GM12878 (cell line): Measurements from ENCODE around the gene YTHDF2. TPM values are rescaled to one million over a fixed set of nuclear protein-coding genes. Genes with fewer than 3 reads are reported as not detected.
A peak's percentile ranks its signal among the peaks of the same experiment; 100 is the strongest.
"Not testable (repeated sequence)": the region's sequence is repeated elsewhere in the genome, so short reads cannot be mapped to it uniquely, and the experiment has no call there.

Source experiments
- ATAC-seq: fragments of 200-7000 bp; cut with Tn5 transposase; 3 replicates; pipeline ENCODE4 v1.9.1; 2020; ENCODE audit warnings: mild to moderate bottlenecking, moderate library complexity
- BruUV-seq: library from RNA; stranded (reverse); fragments of 400-500 nt; replicated peaks from 2 replicates; lab custom pipeline; 2021; lab: Mats Ljungman, UMichigan
- CTCF ChIA-PET: fragments of 300-600 bp; sonication (Branson Sonifier 250); formaldehyde crosslinking; extraction: SDS; loops from one replicate; lab custom pipeline; 2021; ENCODE audit warnings: inconsistent platforms; lab: Yijun Ruan, JAX
- POLR2A ChIA-PET: fragments of 350-600 bp; formaldehyde crosslinking; extraction: SDS; loops from one replicate; lab custom pipeline; 2021; ENCODE audit warnings: inconsistent platforms; lab: Charles Lee
- RAD21 ChIA-PET: fragments of 300-600 bp; sonication (Branson Sonifier 250); formaldehyde crosslinking; loops from one replicate; lab custom pipeline; 2023; ENCODE audit warnings: antibody characterized with exemption; ENCODE audit not compliant: unreplicated experiment; lab: Charles Lee
- SMC1A ChIA-PET: fragments of 300-600 bp; sonication (Branson Sonifier 250); formaldehyde crosslinking; loops from one replicate; lab custom pipeline; 2023; ENCODE audit not compliant: unreplicated experiment, uncharacterized antibody; lab: Charles Lee
- DNase-seq: peaks from one replicate; pipeline ENCODE4 v3.0.0-alpha.2; 2011; ENCODE audit warnings: low read depth, low spot score
- FAIRE-seq: peaks from 3 replicates; lab custom pipeline; 2011; peaks lifted over from hg19 to GRCh38; lab: Jason Lieb, UNC
- H2AFZ ChIP-seq: 2 replicates; pipeline ENCODE4 v1.6.0; 2011; ENCODE audit warnings: low read depth, low read length, control low read depth; ENCODE audit not compliant: control insufficient read depth
- H3K27ac ChIP-seq: 2 replicates; pipeline ENCODE4 v1.5.1; 2011; ENCODE audit warnings: control low read depth; ENCODE audit not compliant: control insufficient read depth, insufficient read depth
- H3K27me3 ChIP-seq, 2 experiments: replicated peaks in 1 of 2; 2 replicates each; pipeline versions ENCODE4 v1.6.0 to v1.6.1; 2011; ENCODE audit warnings: low read length in 1 of 2; ENCODE audit not compliant: control insufficient read depth in 2 of 2, insufficient read depth in 2 of 2
- H3K36me3 ChIP-seq, 2 experiments: 2 replicates each; pipeline ENCODE4 v1.5.1; 2011; ENCODE audit warnings: low read length in 1 of 2; ENCODE audit not compliant: control insufficient read depth in 2 of 2, insufficient read depth in 2 of 2
- H3K4me1 ChIP-seq: 2 replicates; pipeline ENCODE4 v1.6.1; 2011; ENCODE audit warnings: mild to moderate bottlenecking, low read length, moderate library complexity, mixed read lengths; ENCODE audit not compliant: control insufficient read depth, insufficient read depth
- H3K4me2 ChIP-seq: 2 replicates; pipeline ENCODE4 v1.6.0; 2011; ENCODE audit warnings: control low read depth; ENCODE audit not compliant: control insufficient read depth, insufficient read depth
- H3K4me3 ChIP-seq: fragments of 200-600 bp; sonication (generic); 2 replicates; pipeline ENCODE4 v1.5.1; 2016
- H3K79me2 ChIP-seq: 2 replicates; pipeline ENCODE4 v1.6.0; 2011; ENCODE audit warnings: low read length; ENCODE audit not compliant: control insufficient read depth, insufficient read depth
- H3K9ac ChIP-seq: 2 replicates; pipeline ENCODE4 v1.8.0; 2011; ENCODE audit warnings: low read length, control low read depth, mixed read lengths; ENCODE audit not compliant: control insufficient read depth, insufficient read depth
- H3K9me3 ChIP-seq: replicated peaks from 3 replicates; pipeline ENCODE4 v1.5.1; 2011; ENCODE audit warnings: mild to moderate bottlenecking, low read length; ENCODE audit not compliant: control insufficient read depth, insufficient read depth
- H4K20me1 ChIP-seq: 2 replicates; pipeline ENCODE4 v1.6.0; 2011; ENCODE audit not compliant: control insufficient read depth, insufficient read depth
- CEBPB ChIP-seq, 2 experiments: fragments of 150-350 bp in 1 of 2; IDR thresholded peaks; 2 replicates each; pipeline ENCODE4 v1.6.1; 2012 to 2014; ENCODE audit warnings: low read depth in 2 of 2, low read length in 2 of 2, borderline replicate concordance in 1 of 2, inconsistent platforms in 1 of 2
- DPF2 ChIP-seq: fragments of 450-650 bp; IDR thresholded peaks from 2 replicates; pipeline ENCODE4 v1.6.1; 2017; ENCODE audit warnings: mild to moderate bottlenecking
- HDAC6 ChIP-seq: fragments of 200-600 bp; sonication (generic); IDR thresholded peaks from one replicate; pipeline ENCODE4 v1.8.0; 2017; ENCODE audit warnings: antibody characterized with exemption; ENCODE audit not compliant: unreplicated experiment
- NKRF ChIP-seq: fragments of 450-650 bp; conservative IDR thresholded peaks from 2 replicates; pipeline ENCODE4 v1.6.1; 2017; ENCODE audit warnings: mild to moderate bottlenecking, moderate library complexity
- RFX5 ChIP-seq: IDR thresholded peaks from 2 replicates; pipeline ENCODE4 v1.6.1; 2011; ENCODE audit warnings: low read depth, low read length, improper control_type of control experiment
- SMAD5 ChIP-seq: IDR thresholded peaks from 2 replicates; pipeline ENCODE4 v1.6.1; 2016; ENCODE audit warnings: antibody characterized with exemption, low read depth
- SRF ChIP-seq, 2 experiments: IDR thresholded peaks; 2 replicates each; pipeline ENCODE4 v1.6.1; 2011; ENCODE audit warnings: low read depth in 2 of 2, low read length in 2 of 2, mild to moderate bottlenecking in 1 of 2, moderate library complexity in 1 of 2
- ZBTB33 ChIP-seq: fragments of 450-650 bp; IDR thresholded peaks from 2 replicates; pipeline ENCODE4 v1.6.1; 2017; ENCODE audit warnings: mild to moderate bottlenecking
- ZNF217 ChIP-seq: fragments of 450-650 bp; IDR thresholded peaks from 2 replicates; pipeline ENCODE4 v1.6.1; 2017; ENCODE audit warnings: antibody characterized with exemption, mild to moderate bottlenecking
- ZNF384 ChIP-seq: IDR thresholded peaks from 2 replicates; pipeline ENCODE4 v1.6.1; 2012; ENCODE audit warnings: low read depth, mild to moderate bottlenecking, low read length, improper control_type of control experiment, borderline replicate concordance
- ZNF687 ChIP-seq: fragments of 450-650 bp; IDR thresholded peaks from 2 replicates; pipeline ENCODE4 v1.6.1; 2017; ENCODE audit warnings: mild to moderate bottlenecking, moderate library complexity
- WGBS: methylation state at CpG from one replicate; pipeline ENCODE4 v1.1.6; 2016; ENCODE audit warnings: low lambda C conversion rate; ENCODE audit not compliant: insufficient replicate concordance, insufficient coverage; ENCODE audit errors: missing lambda C conversion rate; 5-methylcytosine and 5-hydroxymethylcytosine counted together
- in situ Hi-C: fragments of 300-500 bp; cut with MboI; formaldehyde crosslinking; loops from 9 replicates; pipeline ENCODE4 v1.14.3; 2018; ENCODE audit warnings: mixed read lengths
- intact Hi-C: fragments of 100-400 bp; cut with micrococcal nuclease; formaldehyde crosslinking; loops from one replicate; pipeline ENCODE4 v1.14.2; 2022; ENCODE audit not compliant: unreplicated experiment
- polyA plus RNA-seq, 11 experiments: library from polyadenylated mRNA; depleted of rRNA in 4 of 11; unstranded in 6 of 11; stranded (reverse) in 5 of 11; fragments of >200 nt; fragmentation: Nextera tagmentation in 4 of 11; fragmentation: Illumina TruSeq in 1 of 11; extraction: Ambion mirVana in 4 of 11; extraction: Trizol in 1 of 11; gene quantifications; 1 replicate in 1 of 11; 2 replicates in 10 of 11; pipeline versions ENCODE4 v1.2.1 to v1.2.3, GENCODE V29; 2011 to 2016; ENCODE audit warnings: inconsistent platforms in 2 of 11, missing spikeins in 2 of 11, low read depth in 1 of 11
- total RNA-seq, 4 experiments: library from RNA; depleted of rRNA in 3 of 4; stranded (reverse); fragments of >200 nt in 3 of 4; fragmentation: Illumina TruSeq in 1 of 4; extraction: Trizol in 1 of 4; gene quantifications; 2 replicates each; pipeline versions ENCODE4 v1.2.1 to v1.2.3, GENCODE V29; 2013 to 2021

YTHDF2 gene
- total and polyA plus RNA-seq, 10 of the 15 experiments (the other 5 are each of a cell fraction or from before 2014, with no cell fraction given): 42.4 to 121 (median 66.9) TPM

GRCh38 chr1:28736450-28737306, at the start of gene YTHDF2 (continued):
- TF ChIP-seq CEBPB (IDR thresholded peaks at IDR 0.05; ENCODE audit: borderline replicate concordance in 1 of 2, low read depth in 2 of 2, low read length in 2 of 2) (no peak), RFX5 (peak; percentile 23; the same call in 1 of the 2 replicates), ZNF217 (0 out of 2 replicates have a peak, but pooled peaks have one; percentile 35), ZNF687 (peak; percentile 57), ZBTB33 (no peak), ZNF384 (no peak), DPF2 (peak; percentile 64), SMAD5 (peak; percentile 38; the same call in 1 of the 2 replicates), SRF (IDR thresholded peaks at IDR 0.05; ENCODE audit: low read depth in 2 of 2, low read length in 2 of 2) (peak in 1 of 2 experiments; percentile 80; a peak in 2 of 4 replicates), NKRF (peak; percentile 56), HDAC6 (no peak)

- H3K27me3 ChIP-seq, intact Hi-C loops, RAD21 ChIA-PET, CTCF ChIA-PET, H3K4me3 ChIP-seq, H3K27ac ChIP-seq, in situ Hi-C loops, H3K9me3 ChIP-seq, H3K9ac ChIP-seq, SMC1A ChIA-PET, H3K4me1 ChIP-seq, H2AFZ ChIP-seq, FAIRE-seq, ATAC-seq, H4K20me1 ChIP-seq, H3K79me2 ChIP-seq, BruUV-seq, DNase-seq, H3K4me2 ChIP-seq: not testable (repeated sequence)
- H3K36me3 ChIP-seq: peaks cover 2 to 12% of the 10 kb centered on the region in 2 experiments; a peak in 3 of 4 replicates
- WGBS: 100% methylated on average over 1 of the region's 1 CpG
- POLR2A ChIA-PET: interaction anchor here (0.6 kb wide), 1 partner anchor 45 kb away, joined by 4 read pairs; the partner anchor contains the start of gene YTHDF2
These were observed 45.1 kb upstream of the YTHDF2 start for GRCh38 chr1:28691627-28692026.
